Prostate gland (tissue), 2 donors: ENCODE measurements around the gene FYTTD1. TPM values are rescaled to one million over a fixed set of nuclear protein-coding genes. Genes with fewer than 3 reads are reported as not detected.

Source experiments
- DNase-seq: peaks from one replicate; pipeline ENCODE4 v3.0.0-alpha.2; 2019; ENCODE audit warnings: low spot score
- H3K27ac ChIP-seq, 2 donors: fragments of 200-600 bp; sonication (generic); 2 replicates each; pipeline ENCODE4 v1.5.1; 2017 to 2019
- H3K27me3 ChIP-seq: fragments of 200-600 bp; sonication (generic); replicated peaks from 2 replicates; pipeline ENCODE4 v1.5.1; 2019; ENCODE audit not compliant: insufficient read depth
- H3K36me3 ChIP-seq, 2 donors: fragments of 200-600 bp; sonication (generic); 1 replicate in 1 of 2; 2 replicates in 1 of 2; pipeline versions ENCODE4 v1.5.1 to v1.8.1; 2017 to 2019
- H3K4me1 ChIP-seq: fragments of 200-600 bp; sonication (generic); replicated peaks from 2 replicates; pipeline ENCODE4 v1.5.1; 2019
- H3K4me3 ChIP-seq, 2 donors: fragments of 200-600 bp; sonication (generic); 2 replicates each; pipeline ENCODE4 v1.5.1; 2017 to 2019
- H3K9me3 ChIP-seq: fragments of 200-600 bp; sonication (generic); 2 replicates; pipeline ENCODE4 v1.5.1; 2017
- CTCF ChIP-seq, 4 experiments: fragments of 200-600 bp in 2 of 4; fragments of 450-650 bp in 2 of 4; sonication (generic) in 2 of 4; IDR thresholded peaks; 1 replicate in 3 of 4; 2 replicates in 1 of 4; pipeline ENCODE4 v1.5.1; 2016 to 2019; ENCODE audit warnings: antibody characterized with exemption in 4 of 4, mild to moderate bottlenecking in 2 of 4, moderate library complexity in 2 of 4
- POLR2A ChIP-seq: fragments of 450-650 bp; IDR thresholded peaks from one replicate; pipeline ENCODE4 v1.6.1; 2016; ENCODE audit warnings: antibody characterized with exemption, mild to moderate bottlenecking
- POLR2AphosphoS5 ChIP-seq: sonication (generic); formaldehyde crosslinking; IDR thresholded peaks from one replicate; pipeline ENCODE4 v1.6.1; 2017; ENCODE audit warnings: antibody characterized with exemption
- WGBS: methylation state at CpG from one replicate; pipeline ENCODE4 v1.1.5; 2018; 5-methylcytosine and 5-hydroxymethylcytosine counted together
- intact Hi-C: fragments of 100-400 bp; cut with DNase I; formaldehyde crosslinking; loops from one replicate; pipeline ENCODE4 v1.14.2; 2022
- total RNA-seq, 2 donors: library from RNA; depleted of rRNA; stranded (reverse); fragments of >200 nt; gene quantifications; one replicate each; pipeline ENCODE4 v1.1.0, GENCODE V29; 2016

Gene FYTTD1
- total RNA-seq, 2 donors from 2014 or later: 27.7 to 69.5 TPM

- H3K27ac ChIP-seq: peak within 1 kb of the TSS; percentile 84 to 85
- peak; percentile 87 for TF ChIP-seq POLR2A
- peak in 1 of 4 experiments; percentile 30 for TF ChIP-seq CTCF (IDR thresholded peaks at IDR 0.05)
- peak; percentile 89 for TF ChIP-seq POLR2AphosphoS5
- DNase-seq: peak; percentile 94
- no peaks in the 10 kb centered on the region for H3K4me1 ChIP-seq
- H3K27me3 ChIP-seq: no peaks in the 10 kb centered on the region
- H3K4me3 ChIP-seq: peak within 1 kb of the TSS; percentile 94 to 95
- H3K9me3 ChIP-seq: no peaks in the 10 kb centered on the region
- intact Hi-C loops: no loop called here
- no peaks in the 10 kb centered on the region for H3K36me3 ChIP-seq
- WGBS: 1% methylated on average over 91 of the region's 92 CpGs
These were observed 13.0 kb upstream of the FYTTD1 start, which contains the start of gene RUBCN for GRCh38 chr3:197736491-197737318. Gene RUBCN, minus strand, starts transcription at chr3:197736904. Its CDS starts 185 bp downstream, at chr3:197736719.

GRCh38 chr3:197737319-197737649, 12.4 kb upstream of the FYTTD1 start:
- H3K27ac ChIP-seq: peak overlapping the region; percentile 84 to 85
- 0% methylated on average over 6 of the region's 6 CpGs for WGBS
- H3K4me1 ChIP-seq: no peaks in the 10 kb centered on the region
- no peak for TF ChIP-seq POLR2AphosphoS5
- no peak for TF ChIP-seq CTCF (IDR thresholded peaks at IDR 0.05)
- TF ChIP-seq POLR2A: no peak
- H3K4me3 ChIP-seq: peak overlapping the region; percentile 94 to 95
- intact Hi-C loops: no loop called here
- DNase-seq: peak; percentile 13
- no peaks in the 10 kb centered on the region for H3K36me3 ChIP-seq
- H3K27me3 ChIP-seq: no peaks in the 10 kb centered on the region
- H3K9me3 ChIP-seq: no peaks in the 10 kb centered on the region

- Histone ChIP-seq H3K4me3 (peak overlapping the region; percentile 94 to 95), H3K27ac (peak overlapping the region in 1 of 2 donors; percentile 84)
These were observed 11.8 kb upstream of the FYTTD1 start for GRCh38 chr3:197737749-197738462.

GRCh38 chr3:197742787-197743186, 6.9 kb upstream of the FYTTD1 start:
- no peak overlapping the region for H3K27ac ChIP-seq
- intact Hi-C loops: no loop called here
- 83% methylated on average over 3 of the region's 3 CpGs for whole genome bisulfite sequencing
- H3K9me3 ChIP-seq: no peaks in the 10 kb centered on the region
- no peak for DNase-seq
- H3K4me3 ChIP-seq: no peak overlapping the region
- no peak for TF ChIP-seq POLR2A
- no peak for TF ChIP-seq POLR2AphosphoS5
- no peak for TF ChIP-seq CTCF (IDR thresholded peaks at IDR 0.05)
- no peaks in the 10 kb centered on the region for H3K27me3 ChIP-seq
- no peaks in the 10 kb centered on the region for H3K36me3 ChIP-seq
- H3K4me1 ChIP-seq: no peaks in the 10 kb centered on the region

More at GRCh38 chr3:197737749-197738462, 11.8 kb upstream of the FYTTD1 start:
- 72% methylated on average over 11 of the region's 11 CpGs for WGBS
- Histone ChIP-seq H3K27me3 (no peaks in the 10 kb centered on the region), H3K9me3 (no peaks in the 10 kb centered on the region), H3K4me1 (no peaks in the 10 kb centered on the region), H3K36me3 (no peaks in the 10 kb centered on the region)
- intact Hi-C loops: no loop called here
- TF ChIP-seq POLR2AphosphoS5 (no peak), CTCF (IDR thresholded peaks at IDR 0.05) (no peak), POLR2A (no peak)
- no peak for DNase-seq
